Measurements from ENCODE around the gene FAM13A. TPM values are rescaled to one million over a fixed set of nuclear protein-coding genes. Genes with fewer than 3 reads are reported as not detected.

FAM13A gene
- total and polyA plus RNA-seq, 3 donors from 2014 or later: 30.7 to 123 (median 109) TPM

- H3K27ac ChIP-seq: no peak overlapping the region
- intact Hi-C loops (cut with DNase I; ENCODE audit: low total_unique reads): no loop called here
- H3K36me3 ChIP-seq (ENCODE audit: low read depth, missing control alignments): no peaks in the 10 kb centered on the region
- H3K27me3 ChIP-seq: no peaks in the 10 kb centered on the region
- H3K9me3 ChIP-seq: no peaks in the 10 kb centered on the region
- WGBS, 2 donors: 39 to 48% methylated on average over 11 to 12 of the region's 12 CpGs
- DNase-seq: peak; percentile 28
- no peak overlapping the region for H3K4me3 ChIP-seq
- TF ChIP-seq CTCF (IDR thresholded peaks at IDR 0.05) (no peak), POLR2A (IDR thresholded peaks at IDR 0.05) (no peak)
- peaks cover 12% of the 10 kb centered on the region for H3K4me1 ChIP-seq
Measured at GRCh38 chr4:88759039-88759894, 297.7 kb downstream of the FAM13A start.

- Histone ChIP-seq H3K9me3 (no peaks in the 10 kb centered on the region), H3K36me3 (ENCODE audit: low read depth, missing control alignments) (no peaks in the 10 kb centered on the region), H3K4me3 (no peak overlapping the region), H3K27me3 (no peaks in the 10 kb centered on the region), H3K27ac (no peak overlapping the region), H3K4me1 (peaks cover 12% of the 10 kb centered on the region)
- intact Hi-C loops (cut with DNase I; ENCODE audit: low total_unique reads): no loop called here
- DNase-seq: no peak
- no peak for TF ChIP-seq CTCF (IDR thresholded peaks at IDR 0.05)
- no peak for TF ChIP-seq POLR2A (IDR thresholded peaks at IDR 0.05)
- WGBS, 2 donors: 55 to 61% methylated on average over 8 of the region's 8 CpGs
Measured at GRCh38 chr4:88758264-88758663, 298.7 kb downstream of the FAM13A start.

DNA sequence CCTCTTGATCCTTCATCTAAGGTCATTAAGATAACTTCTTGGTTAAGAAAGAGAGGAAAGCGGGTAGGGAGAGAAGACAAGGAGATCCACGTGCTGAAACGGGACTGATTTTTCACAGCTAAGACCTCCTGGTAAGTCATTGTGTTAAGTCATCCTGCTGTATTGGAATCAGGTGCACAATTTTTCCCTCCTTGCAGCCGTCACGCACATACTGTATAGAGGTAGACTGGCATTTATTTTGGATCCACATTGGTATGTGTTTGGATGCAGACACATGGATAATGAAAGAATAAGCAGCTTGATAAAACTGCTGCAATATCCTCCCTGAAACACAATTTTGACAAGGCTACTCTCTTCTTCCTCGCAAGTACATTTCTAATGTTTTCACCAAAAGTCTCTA lies 299.2 kb downstream of the FAM13A start:
- no peaks in the 10 kb centered on the region for H3K36me3 ChIP-seq (ENCODE audit: low read depth, missing control alignments)
- no peak for TF ChIP-seq CTCF (IDR thresholded peaks at IDR 0.05)
- TF ChIP-seq POLR2A (IDR thresholded peaks at IDR 0.05): no peak
- H3K27ac ChIP-seq: no peak overlapping the region
- intact Hi-C loops (cut with DNase I; ENCODE audit: low total_unique reads): no loop called here
- H3K27me3 ChIP-seq: no peaks in the 10 kb centered on the region
- WGBS, 2 donors: 71 to 81% methylated on average over 6 of the region's 6 CpGs
- no peaks in the 10 kb centered on the region for H3K9me3 ChIP-seq
- DNase-seq: no peak
- H3K4me3 ChIP-seq: no peak overlapping the region
- H3K4me1 ChIP-seq: peaks cover 12% of the 10 kb centered on the region

DNA sequence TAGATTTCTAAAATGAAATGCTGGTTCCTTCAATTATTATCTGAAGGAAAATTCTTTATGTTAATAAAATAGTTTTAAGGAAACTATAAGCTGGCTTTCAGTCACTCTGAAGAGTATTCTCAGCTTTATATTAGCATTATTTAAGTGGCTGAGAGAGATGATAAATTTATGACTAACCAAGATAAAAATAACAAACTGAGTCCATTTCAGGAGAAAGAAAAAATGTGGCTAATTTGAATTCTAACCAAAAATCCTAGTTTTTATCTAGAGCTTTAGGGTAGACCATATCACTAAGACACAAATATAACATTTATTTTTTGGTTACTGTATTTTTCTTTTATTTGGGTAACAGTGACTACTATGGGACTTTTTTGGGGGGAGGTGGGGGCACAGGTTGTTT lies 299.9 kb downstream of the FAM13A start:
- no peak for TF ChIP-seq POLR2A (IDR thresholded peaks at IDR 0.05)
- TF ChIP-seq CTCF (IDR thresholded peaks at IDR 0.05): no peak
- intact Hi-C loops (cut with DNase I; ENCODE audit: low total_unique reads): no loop called here
- Histone ChIP-seq H3K4me1 (peaks cover 12% of the 10 kb centered on the region), H3K4me3 (no peak overlapping the region), H3K36me3 (ENCODE audit: low read depth, missing control alignments) (no peaks in the 10 kb centered on the region), H3K9me3 (no peaks in the 10 kb centered on the region), H3K27ac (no peak overlapping the region), H3K27me3 (no peaks in the 10 kb centered on the region)
- DNase-seq: no peak

GRCh38 chr4:88756149-88756548 lies 300.8 kb downstream of the FAM13A start:
- Histone ChIP-seq H3K9me3 (no peaks in the 10 kb centered on the region), H3K36me3 (ENCODE audit: low read depth, missing control alignments) (no peaks in the 10 kb centered on the region), H3K27ac (no peak overlapping the region), H3K4me1 (peaks cover 12% of the 10 kb centered on the region), H3K4me3 (no peak overlapping the region), H3K27me3 (no peaks in the 10 kb centered on the region)
- intact Hi-C loops (cut with DNase I; ENCODE audit: low total_unique reads): no loop called here
- 90 to 92% methylated on average over 5 of the region's 5 CpGs for WGBS, 2 donors
- TF ChIP-seq POLR2A (IDR thresholded peaks at IDR 0.05) (no peak), CTCF (IDR thresholded peaks at IDR 0.05) (no peak)
- no peak for DNase-seq
